ENCODE data around the gene PPA2.
A peak's percentile ranks its signal among the peaks of the same experiment; 100 is the strongest.

PPA2 gene

DNA sequence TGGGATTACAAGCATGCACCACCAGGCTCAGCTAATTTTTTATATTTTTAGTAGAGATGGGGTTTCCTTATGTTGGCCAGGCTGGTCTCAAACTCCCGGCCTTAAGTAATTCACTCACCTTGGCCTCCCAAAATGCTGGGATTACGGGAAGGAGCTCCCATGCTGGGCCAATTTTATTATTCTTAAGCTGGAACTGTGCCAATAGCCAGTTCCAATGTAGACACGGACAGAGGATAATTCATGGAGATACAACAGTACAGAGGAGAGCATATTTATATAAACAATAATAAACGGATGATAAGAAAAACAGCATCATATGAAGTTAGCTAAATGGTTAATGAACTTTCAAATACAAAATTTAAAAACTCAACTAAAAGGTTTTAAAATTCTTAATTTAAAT, 87.8 kb downstream of the PPA2 start:
- DNase-seq: no peak

DNA sequence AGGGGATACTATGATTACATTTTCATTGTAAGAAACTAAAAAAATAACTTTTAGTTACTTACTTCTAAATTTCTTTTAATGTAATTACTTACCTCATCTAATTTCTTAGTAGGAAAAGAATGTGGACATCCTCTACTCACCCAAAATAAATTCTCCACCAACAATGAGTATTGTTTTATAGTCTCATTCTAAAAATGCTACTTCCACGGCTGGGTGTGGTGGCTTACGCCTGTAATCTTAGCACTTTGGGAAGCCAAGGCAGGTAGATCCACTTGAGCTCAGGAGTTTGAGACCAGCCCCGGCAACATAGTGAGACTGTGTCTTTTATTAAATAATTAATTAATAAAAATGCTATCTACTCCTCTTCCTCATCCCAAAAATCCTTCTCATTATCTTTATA, 99.8 kb downstream of the PPA2 start:
- DNase-seq: no peak

GRCh38 chr4:105373324-105373723, 100.5 kb downstream of the PPA2 start:
- no peak for DNase-seq

GRCh38 chr4:105369988-105370387, 103.9 kb downstream of the PPA2 start:
- no peak for DNase-seq

DNA sequence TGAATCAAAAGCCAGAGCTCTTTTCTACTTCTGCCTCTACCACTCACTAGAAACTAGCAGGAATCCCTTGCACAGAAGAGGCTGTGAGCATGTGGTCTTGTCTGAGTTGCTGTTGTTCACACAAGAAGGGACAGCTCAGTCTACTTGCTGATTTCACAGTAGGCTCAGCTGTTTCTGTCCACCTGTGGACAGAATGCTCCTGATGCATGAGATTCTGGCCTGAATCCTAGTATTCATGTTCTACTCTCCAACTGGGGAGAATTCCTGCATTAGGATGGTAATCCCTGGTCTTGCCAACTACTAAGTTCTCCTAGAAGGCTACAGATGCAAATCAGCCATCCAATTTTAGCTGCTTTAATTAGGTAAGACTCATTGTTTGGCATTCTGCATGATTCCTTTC, 112.8 kb downstream of the PPA2 start:
- DNase-seq: no peak

- DNase-seq: no peak
Measured at GRCh38 chr4:105357258-105357980, 116.4 kb downstream of the PPA2 start.

GRCh38 chr4:105356194-105356593, 117.7 kb downstream of the PPA2 start:
- DNase-seq: no peak

DNA sequence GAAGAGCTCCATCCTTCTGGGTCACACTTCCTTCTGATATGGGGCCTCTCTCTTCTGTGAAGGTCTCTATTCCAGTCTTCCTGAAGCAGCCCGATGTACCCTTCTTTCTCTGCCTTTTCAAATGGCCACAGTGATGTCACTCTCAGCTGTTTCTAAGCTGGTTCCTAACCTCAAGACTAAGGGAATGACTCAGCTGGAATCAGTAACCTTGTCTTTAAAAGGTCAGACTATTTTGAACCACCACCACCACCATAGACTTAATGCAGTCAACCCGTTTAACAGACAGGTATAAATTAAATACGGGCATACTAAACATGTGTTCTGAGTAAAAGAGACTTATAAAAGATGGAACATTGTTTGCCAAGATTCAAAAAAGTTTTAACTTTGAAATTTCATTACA, 121.0 kb downstream of the PPA2 start:
- no peak for DNase-seq

DNA sequence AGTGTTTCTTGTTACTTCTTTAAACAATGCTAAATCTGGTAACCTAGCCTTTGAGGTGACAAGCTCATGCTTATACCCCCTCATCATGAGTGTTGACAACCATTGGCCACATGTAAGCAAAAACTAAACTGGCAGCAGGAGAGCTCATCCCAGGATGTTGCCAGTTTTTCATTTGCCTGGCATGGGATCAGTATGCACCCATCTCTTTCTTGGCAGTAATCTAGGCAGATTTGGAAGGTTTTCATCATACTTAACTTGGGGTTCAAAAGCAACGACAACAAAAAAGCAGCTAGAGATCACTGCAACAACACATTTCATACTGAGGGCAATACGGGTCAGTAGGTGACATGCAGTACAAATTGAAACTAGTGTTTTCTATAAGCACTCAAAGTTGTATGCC, 122.0 kb downstream of the PPA2 start:
- DNase-seq: no peak

DNA sequence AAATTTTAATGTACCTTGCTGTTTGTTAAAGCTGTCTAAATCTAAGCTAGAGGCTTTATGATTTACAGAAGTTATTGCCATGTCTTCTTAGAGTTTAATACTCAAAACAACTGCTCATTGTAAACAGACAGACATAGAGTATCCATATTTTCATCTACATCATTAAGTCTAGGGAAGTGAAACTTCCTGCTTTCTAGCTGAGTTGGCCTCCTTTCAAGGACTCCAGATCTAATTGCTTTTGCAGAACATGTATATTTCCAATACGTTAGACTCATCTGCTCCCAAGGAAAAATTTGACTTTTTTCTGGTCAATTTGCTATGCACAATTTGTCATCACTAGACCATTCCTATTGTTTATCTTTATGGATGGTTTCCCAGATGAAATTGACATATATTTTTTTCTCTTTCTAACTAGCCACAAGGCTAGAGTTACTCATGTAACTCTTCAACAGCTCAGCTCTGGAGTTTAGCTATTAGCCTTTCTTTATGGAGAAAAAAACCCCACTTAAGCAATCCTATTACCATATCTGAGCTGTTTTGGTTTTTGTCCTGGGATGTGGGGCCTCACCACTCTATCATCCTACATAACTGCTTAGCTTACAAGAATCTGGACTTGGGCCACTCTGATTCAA, 122.9 kb downstream of the PPA2 start:
- DNase-seq: peak; percentile 31

- no peak for DNase-seq
Measured at GRCh38 chr4:105348719-105349118, 125.1 kb downstream of the PPA2 start.

DNA sequence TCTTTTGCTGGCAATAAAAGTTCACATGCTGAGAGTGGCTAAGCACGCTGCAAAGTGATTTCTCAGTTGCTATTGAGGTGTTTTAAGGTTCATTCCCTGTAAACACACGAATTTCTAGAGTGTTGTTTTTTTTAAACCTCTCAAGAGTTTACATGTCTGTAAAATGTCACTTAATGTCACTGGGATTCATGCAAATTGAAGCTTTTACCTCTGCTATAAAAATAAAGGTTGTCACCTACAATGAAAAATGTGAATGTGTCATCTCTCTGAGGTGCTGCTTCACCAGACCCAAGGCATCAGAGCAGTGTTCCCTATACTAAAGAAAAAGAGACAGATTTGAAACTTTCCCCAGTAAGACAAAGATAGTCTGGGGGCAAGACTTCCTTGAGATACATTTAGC, 127.0 kb downstream of the PPA2 start:
- DNase-seq: no peak

GRCh38 chr4:105345838-105346237, 128.0 kb downstream of the PPA2 start:
- DNase-seq: no peak

GRCh38 chr4:105345358-105345757, 128.5 kb downstream of the PPA2 start:
- no peak for DNase-seq

- no peak for DNase-seq
Measured at GRCh38 chr4:105344141-105344540, 129.7 kb downstream of the PPA2 start.

GRCh38 chr4:105343146-105343931, 130.5 kb downstream of the PPA2 start:
- DNase-seq: no peak

- DNase-seq: no peak
Measured at GRCh38 chr4:105329081-105329480, 144.8 kb downstream of the PPA2 start.

DNA sequence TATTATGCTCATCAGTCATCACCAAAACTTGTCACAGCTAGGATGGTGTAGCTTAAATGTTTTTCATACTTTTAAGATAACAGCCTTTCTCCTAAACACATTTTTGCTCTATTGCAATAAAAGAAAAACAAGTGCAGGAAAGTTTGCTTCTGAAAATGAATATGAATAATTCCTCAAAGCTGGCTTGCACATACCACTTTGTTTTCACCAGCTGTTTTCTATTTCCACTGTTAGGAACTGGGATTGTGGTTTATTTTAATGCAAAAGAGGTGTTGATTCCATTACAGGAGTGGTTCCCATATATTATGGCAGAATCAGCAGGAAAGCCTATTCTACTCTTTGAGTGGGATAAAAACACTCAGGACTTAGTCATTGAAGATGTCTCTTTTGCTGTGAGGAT, 145.9 kb downstream of the PPA2 start:
- no peak for DNase-seq

- DNase-seq: no peak
Measured at GRCh38 chr4:105327222-105327621, 146.6 kb downstream of the PPA2 start.

Measured in RPMI8226 (cell line).